Measurements from ENCODE around the gene METTL2B. TPM values are rescaled to one million over a fixed set of nuclear protein-coding genes. Genes with fewer than 3 reads are reported as not detected.
"Not testable (repeated sequence)": the region's sequence is repeated elsewhere in the genome, so short reads cannot be mapped to it uniquely, and the experiment has no call there.

Gene METTL2B
- total RNA-seq, 2 donors from 2014 or later: 13.3 to 14.4 TPM

DNA sequence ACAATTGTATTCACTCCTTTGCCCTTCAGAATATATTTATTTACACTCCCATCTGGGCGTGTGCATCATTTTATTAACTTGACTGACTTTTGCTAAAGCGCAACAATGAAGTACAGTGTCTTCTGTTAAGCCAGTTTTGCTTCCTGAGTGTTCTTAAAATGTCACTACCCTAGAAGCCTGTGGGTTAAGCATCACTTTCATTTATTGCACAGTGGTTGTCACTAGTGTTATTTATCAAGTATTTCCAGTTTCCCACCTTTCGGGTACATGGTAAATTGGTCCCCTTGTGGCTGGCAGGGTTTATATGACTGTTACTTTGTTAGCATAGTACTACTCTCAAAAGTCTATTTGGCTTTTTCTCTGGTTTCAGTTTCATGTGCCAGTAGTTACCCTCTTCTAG is 17.6 kb upstream of the METTL2B start:
- Histone ChIP-seq H3K4me1 (peaks cover 0 to 39% of the 10 kb centered on the region in 2 donors), H3K27ac (no peak overlapping the region)
- no peak for DNase-seq (ENCODE audit: low spot score)

GRCh38 chr7:128459394-128459878 is 17.1 kb upstream of the METTL2B start:
- Histone ChIP-seq H3K9me3 (no peaks in the 10 kb centered on the region), H3K4me1 (peaks cover 0 to 34% of the 10 kb centered on the region in 2 donors), H3K36me3 (peaks cover 5% of the 10 kb centered on the region), H3K4me3 (no peak overlapping the region), H3K27ac (no peak overlapping the region), H3K27me3 (no peaks in the 10 kb centered on the region)
- TF ChIP-seq, protein P1, sequence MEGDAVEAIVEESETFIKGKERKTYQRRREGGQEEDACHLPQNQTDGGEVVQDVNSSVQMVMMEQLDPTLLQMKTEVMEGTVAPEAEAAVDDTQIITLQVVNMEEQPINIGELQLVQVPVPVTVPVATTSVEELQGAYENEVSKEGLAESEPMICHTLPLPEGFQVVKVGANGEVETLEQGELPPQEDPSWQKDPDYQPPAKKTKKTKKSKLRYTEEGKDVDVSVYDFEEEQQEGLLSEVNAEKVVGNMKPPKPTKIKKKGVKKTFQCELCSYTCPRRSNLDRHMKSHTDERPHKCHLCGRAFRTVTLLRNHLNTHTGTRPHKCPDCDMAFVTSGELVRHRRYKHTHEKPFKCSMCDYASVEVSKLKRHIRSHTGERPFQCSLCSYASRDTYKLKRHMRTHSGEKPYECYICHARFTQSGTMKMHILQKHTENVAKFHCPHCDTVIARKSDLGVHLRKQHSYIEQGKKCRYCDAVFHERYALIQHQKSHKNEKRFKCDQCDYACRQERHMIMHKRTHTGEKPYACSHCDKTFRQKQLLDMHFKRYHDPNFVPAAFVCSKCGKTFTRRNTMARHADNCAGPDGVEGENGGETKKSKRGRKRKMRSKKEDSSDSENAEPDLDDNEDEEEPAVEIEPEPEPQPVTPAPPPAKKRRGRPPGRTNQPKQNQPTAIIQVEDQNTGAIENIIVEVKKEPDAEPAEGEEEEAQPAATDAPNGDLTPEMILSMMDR (IDR thresholded peaks at IDR 0.05): peak; percentile 78 to 88
- peak; percentile 72 for DNase-seq (ENCODE audit: low spot score)

More for the DNA sequence above, 17.6 kb upstream of the METTL2B start:
- TF ChIP-seq, protein P1 (IDR thresholded peaks at IDR 0.05): no peak
- no peaks in the 10 kb centered on the region for H3K9me3 ChIP-seq
- no peaks in the 10 kb centered on the region for H3K27me3 ChIP-seq
- H3K4me3 ChIP-seq: no peak overlapping the region
- peaks cover 5% of the 10 kb centered on the region for H3K36me3 ChIP-seq

DNA sequence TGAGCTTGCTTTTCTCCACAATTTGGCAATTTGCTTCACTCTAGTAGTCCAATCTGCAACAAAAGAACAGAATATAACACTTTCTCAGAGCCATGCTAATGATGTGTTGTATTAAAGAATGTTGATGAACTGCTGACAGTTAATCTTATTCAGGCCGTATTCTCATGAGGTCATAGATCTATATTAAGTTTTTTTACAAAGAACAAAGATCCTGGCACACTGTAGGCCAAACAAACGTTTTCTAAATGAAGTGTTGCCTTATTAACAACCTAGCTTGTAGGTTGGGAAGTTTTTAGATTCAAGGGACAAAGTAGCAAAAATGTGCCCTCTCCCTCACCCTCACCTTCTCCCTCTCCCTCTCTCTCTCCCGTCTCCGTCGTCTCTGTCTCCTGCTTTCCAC is 14.1 kb upstream of the METTL2B start:
- peaks cover 2% of the 10 kb centered on the region for H3K36me3 ChIP-seq
- H3K27me3 ChIP-seq: no peaks in the 10 kb centered on the region
- no peak overlapping the region for H3K27ac ChIP-seq
- H3K9me3 ChIP-seq: no peaks in the 10 kb centered on the region
- H3K4me3 ChIP-seq: no peak overlapping the region
- peaks cover 0 to 10% of the 10 kb centered on the region in 2 donors for H3K4me1 ChIP-seq
- TF ChIP-seq, protein P1 (IDR thresholded peaks at IDR 0.05): no peak
- DNase-seq (ENCODE audit: low spot score): no peak

- not testable (repeated sequence) for DNase-seq (ENCODE audit: low spot score); H3K9me3 ChIP-seq
These were observed 13.2 kb upstream of the METTL2B start for GRCh38 chr7:128463345-128463744.

DNA sequence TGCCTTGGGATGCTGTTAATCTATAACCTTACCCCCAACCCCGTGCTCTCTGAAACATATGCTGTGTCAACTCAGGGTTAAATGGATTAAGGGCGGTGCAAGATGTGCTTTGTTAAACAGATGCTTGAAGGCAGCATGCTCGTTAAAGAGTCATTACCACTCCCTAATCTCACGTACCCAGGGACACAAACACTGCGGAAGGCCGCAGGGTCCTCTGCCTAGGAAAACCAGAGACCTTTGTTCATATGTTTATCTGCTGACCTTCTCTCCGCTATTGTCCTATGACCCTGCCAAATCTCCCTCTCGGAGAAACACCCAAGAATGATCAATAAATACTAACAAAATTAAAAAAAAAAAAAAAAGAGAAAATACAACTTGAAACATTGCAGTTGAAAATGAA is 12.6 kb upstream of the METTL2B start:
- H3K27me3 ChIP-seq; H3K36me3 ChIP-seq; H3K4me1 ChIP-seq; H3K27ac ChIP-seq; DNase-seq (ENCODE audit: low spot score); H3K9me3 ChIP-seq; H3K4me3 ChIP-seq: not testable (repeated sequence)

More at GRCh38 chr7:128463345-128463744, 13.2 kb upstream of the METTL2B start:
- not testable (repeated sequence) for H3K4me3 ChIP-seq, H3K27me3 ChIP-seq, H3K27ac ChIP-seq, H3K36me3 ChIP-seq
- peaks cover 0 to 10% of the 10 kb centered on the region in 2 donors for H3K4me1 ChIP-seq

DNA sequence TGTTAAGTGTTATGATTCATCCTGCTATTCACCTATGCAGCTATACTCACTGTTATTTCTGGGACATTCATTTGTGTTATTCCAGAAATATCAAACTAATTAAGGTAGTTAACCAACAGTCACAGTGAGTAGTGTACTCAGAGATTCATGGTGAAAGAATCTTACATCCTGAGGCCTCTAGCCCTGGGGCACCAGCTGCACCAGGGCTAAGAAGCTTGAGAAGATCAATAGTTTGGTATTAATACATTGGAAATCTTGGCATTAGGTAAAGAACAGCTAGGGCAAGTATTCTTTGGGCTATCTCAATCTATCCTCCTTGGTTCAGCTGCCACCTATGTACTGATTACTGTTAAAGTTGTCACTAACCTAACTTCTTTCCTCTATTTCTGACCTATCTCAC is 9.7 kb upstream of the METTL2B start:
- DNase-seq (ENCODE audit: low spot score): not testable (repeated sequence)

DNA sequence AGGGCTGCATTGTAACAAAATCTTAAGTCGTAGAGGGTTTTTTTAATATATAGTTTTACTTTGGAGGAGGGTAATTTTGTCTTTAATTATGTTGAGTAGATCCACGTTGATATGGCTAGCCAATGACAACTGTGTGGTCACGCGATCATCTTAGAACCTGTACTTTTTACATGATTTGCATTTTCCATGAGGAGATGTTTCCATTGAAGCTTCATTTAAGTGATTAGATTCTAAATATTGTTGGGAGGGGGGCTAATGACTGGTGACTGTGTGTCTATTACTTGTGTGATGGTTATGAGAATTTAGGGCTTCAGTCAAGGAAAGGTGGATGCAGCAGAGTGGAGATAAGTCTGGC is 765 bp downstream of the METTL2B start:
- peaks cover 25% of the 10 kb centered on the region for H3K36me3 ChIP-seq
- H3K9me3 ChIP-seq; H3K27me3 ChIP-seq; DNase-seq (ENCODE audit: low spot score): not testable (repeated sequence)
- peak overlapping the region in 1 of 2 donors; percentile 80 for H3K27ac ChIP-seq
- H3K4me3 ChIP-seq: peak overlapping the region; percentile 77 to 91
- peaks cover 0 to 12% of the 10 kb centered on the region in 2 donors for H3K4me1 ChIP-seq

More for the DNA sequence above, 9.7 kb upstream of the METTL2B start:
- not testable (repeated sequence) for H3K36me3 ChIP-seq, H3K27ac ChIP-seq, H3K27me3 ChIP-seq, H3K4me1 ChIP-seq, H3K9me3 ChIP-seq, H3K4me3 ChIP-seq

DNA sequence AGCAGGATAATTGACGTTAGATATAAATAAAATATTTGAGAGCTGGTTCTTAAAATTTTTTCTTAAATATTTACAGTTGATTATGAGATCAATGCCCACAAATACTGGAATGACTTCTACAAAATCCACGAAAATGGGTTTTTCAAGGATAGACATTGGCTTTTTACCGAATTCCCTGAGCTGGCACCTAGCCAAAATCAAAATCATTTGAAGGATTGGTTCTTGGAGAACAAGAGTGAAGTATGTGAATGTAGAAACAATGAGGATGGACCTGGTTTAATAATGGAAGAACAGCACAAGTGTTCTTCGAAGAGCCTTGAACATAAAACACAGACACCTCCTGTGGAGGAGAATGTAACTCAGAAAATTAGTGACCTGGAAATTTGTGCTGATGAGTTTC is 2.5 kb downstream of the METTL2B start:
- not testable (repeated sequence) for H3K27ac ChIP-seq; DNase-seq (ENCODE audit: low spot score); H3K9me3 ChIP-seq; H3K4me3 ChIP-seq; H3K27me3 ChIP-seq
- Histone ChIP-seq H3K36me3 (peaks cover 29% of the 10 kb centered on the region), H3K4me1 (peaks cover 0 to 12% of the 10 kb centered on the region in 2 donors)

GRCh38 chr7:128488134-128488533 is 11.6 kb downstream of the METTL2B start:
- not testable (repeated sequence) for DNase-seq (ENCODE audit: low spot score); H3K36me3 ChIP-seq

More at GRCh38 chr7:128488134-128488533, 11.6 kb downstream of the METTL2B start:
- H3K27ac ChIP-seq, H3K4me3 ChIP-seq, H3K4me1 ChIP-seq, H3K9me3 ChIP-seq, H3K27me3 ChIP-seq: not testable (repeated sequence)
